GM12878 (cell line): ENCODE data around the gene MYLK3. TPM values are rescaled to one million over a fixed set of nuclear protein-coding genes. Genes with fewer than 3 reads are reported as not detected.

Experiments used
- ATAC-seq: fragments of 200-7000 bp; cut with Tn5 transposase; 3 replicates; pipeline ENCODE4 v1.9.1; 2020; ENCODE audit warnings: mild to moderate bottlenecking, moderate library complexity
- BruUV-seq: library from RNA; stranded (reverse); fragments of 400-500 nt; replicated peaks from 2 replicates; lab custom pipeline; 2021; lab: Mats Ljungman, UMichigan
- CTCF ChIA-PET: fragments of 300-600 bp; sonication (Branson Sonifier 250); formaldehyde crosslinking; extraction: SDS; loops from one replicate; lab custom pipeline; 2021; ENCODE audit warnings: inconsistent platforms; lab: Yijun Ruan, JAX
- POLR2A ChIA-PET: fragments of 350-600 bp; formaldehyde crosslinking; extraction: SDS; loops from one replicate; lab custom pipeline; 2021; ENCODE audit warnings: inconsistent platforms; lab: Charles Lee
- RAD21 ChIA-PET: fragments of 300-600 bp; sonication (Branson Sonifier 250); formaldehyde crosslinking; loops from one replicate; lab custom pipeline; 2023; ENCODE audit warnings: antibody characterized with exemption; ENCODE audit not compliant: unreplicated experiment; lab: Charles Lee
- SMC1A ChIA-PET: fragments of 300-600 bp; sonication (Branson Sonifier 250); formaldehyde crosslinking; loops from one replicate; lab custom pipeline; 2023; ENCODE audit not compliant: unreplicated experiment, uncharacterized antibody; lab: Charles Lee
- DNase-seq: peaks from one replicate; pipeline ENCODE4 v3.0.0-alpha.2; 2011; ENCODE audit warnings: low read depth, low spot score
- FAIRE-seq: peaks from 3 replicates; lab custom pipeline; 2011; peaks lifted over from hg19 to GRCh38; lab: Jason Lieb, UNC
- H2AFZ ChIP-seq: 2 replicates; pipeline ENCODE4 v1.6.0; 2011; ENCODE audit warnings: low read depth, low read length, control low read depth; ENCODE audit not compliant: control insufficient read depth
- H3K27ac ChIP-seq: 2 replicates; pipeline ENCODE4 v1.5.1; 2011; ENCODE audit warnings: control low read depth; ENCODE audit not compliant: control insufficient read depth, insufficient read depth
- H3K27me3 ChIP-seq, 2 experiments: replicated peaks in 1 of 2; 2 replicates each; pipeline versions ENCODE4 v1.6.0 to v1.6.1; 2011; ENCODE audit warnings: low read length in 1 of 2; ENCODE audit not compliant: control insufficient read depth in 2 of 2, insufficient read depth in 2 of 2
- H3K36me3 ChIP-seq, 2 experiments: 2 replicates each; pipeline ENCODE4 v1.5.1; 2011; ENCODE audit warnings: low read length in 1 of 2; ENCODE audit not compliant: control insufficient read depth in 2 of 2, insufficient read depth in 2 of 2
- H3K4me1 ChIP-seq: 2 replicates; pipeline ENCODE4 v1.6.1; 2011; ENCODE audit warnings: mild to moderate bottlenecking, low read length, moderate library complexity, mixed read lengths; ENCODE audit not compliant: control insufficient read depth, insufficient read depth
- H3K4me2 ChIP-seq: 2 replicates; pipeline ENCODE4 v1.6.0; 2011; ENCODE audit warnings: control low read depth; ENCODE audit not compliant: control insufficient read depth, insufficient read depth
- H3K4me3 ChIP-seq: fragments of 200-600 bp; sonication (generic); 2 replicates; pipeline ENCODE4 v1.5.1; 2016
- H3K79me2 ChIP-seq: 2 replicates; pipeline ENCODE4 v1.6.0; 2011; ENCODE audit warnings: low read length; ENCODE audit not compliant: control insufficient read depth, insufficient read depth
- H3K9ac ChIP-seq: 2 replicates; pipeline ENCODE4 v1.8.0; 2011; ENCODE audit warnings: low read length, control low read depth, mixed read lengths; ENCODE audit not compliant: control insufficient read depth, insufficient read depth
- H3K9me3 ChIP-seq: replicated peaks from 3 replicates; pipeline ENCODE4 v1.5.1; 2011; ENCODE audit warnings: mild to moderate bottlenecking, low read length; ENCODE audit not compliant: control insufficient read depth, insufficient read depth
- H4K20me1 ChIP-seq: 2 replicates; pipeline ENCODE4 v1.6.0; 2011; ENCODE audit not compliant: control insufficient read depth, insufficient read depth
- CBX5 ChIP-seq: sonication (generic); IDR thresholded peaks from 2 replicates; pipeline ENCODE4 v1.6.1; 2016; ENCODE audit warnings: low read depth, moderate library complexity, mild to moderate bottlenecking, inconsistent platforms
- USF1 ChIP-seq: IDR thresholded peaks from 2 replicates; pipeline ENCODE4 v1.6.1; 2011; ENCODE audit warnings: borderline replicate concordance, low read depth, mild to moderate bottlenecking, moderate library complexity, mixed read lengths, low read length; ENCODE audit not compliant: insufficient read depth; ENCODE audit errors: extremely low read length
- ZNF217 ChIP-seq: fragments of 450-650 bp; IDR thresholded peaks from 2 replicates; pipeline ENCODE4 v1.6.1; 2017; ENCODE audit warnings: antibody characterized with exemption, mild to moderate bottlenecking
- WGBS: methylation state at CpG from one replicate; pipeline ENCODE4 v1.1.6; 2016; ENCODE audit warnings: low lambda C conversion rate; ENCODE audit not compliant: insufficient replicate concordance, insufficient coverage; ENCODE audit errors: missing lambda C conversion rate; 5-methylcytosine and 5-hydroxymethylcytosine counted together
- in situ Hi-C: fragments of 300-500 bp; cut with MboI; formaldehyde crosslinking; loops from 9 replicates; pipeline ENCODE4 v1.14.3; 2018; ENCODE audit warnings: mixed read lengths
- intact Hi-C: fragments of 100-400 bp; cut with micrococcal nuclease; formaldehyde crosslinking; loops from one replicate; pipeline ENCODE4 v1.14.2; 2022; ENCODE audit not compliant: unreplicated experiment
- polyA plus RNA-seq, 11 experiments: library from polyadenylated mRNA; depleted of rRNA in 4 of 11; unstranded in 6 of 11; stranded (reverse) in 5 of 11; fragments of >200 nt; fragmentation: Nextera tagmentation in 4 of 11; fragmentation: Illumina TruSeq in 1 of 11; extraction: Ambion mirVana in 4 of 11; extraction: Trizol in 1 of 11; gene quantifications; 1 replicate in 1 of 11; 2 replicates in 10 of 11; pipeline versions ENCODE4 v1.2.1 to v1.2.3, GENCODE V29; 2011 to 2016; ENCODE audit warnings: inconsistent platforms in 2 of 11, missing spikeins in 2 of 11, low read depth in 1 of 11
- total RNA-seq, 4 experiments: library from RNA; depleted of rRNA in 3 of 4; stranded (reverse); fragments of >200 nt in 3 of 4; fragmentation: Illumina TruSeq in 1 of 4; extraction: Trizol in 1 of 4; gene quantifications; 2 replicates each; pipeline versions ENCODE4 v1.2.1 to v1.2.3, GENCODE V29; 2013 to 2021

Gene MYLK3
- total and polyA plus RNA-seq, 10 of the 15 experiments (the other 5 are each of a cell fraction or from before 2014, with no cell fraction given), result 0.02 to 0.46 (median 0.17) TPM

- TF ChIP-seq USF1, result no peak
These were observed 49.4 kb upstream of the MYLK3 start (continued) for GRCh38 chr16:46797501-46797900.

- Histone ChIP-seq H3K79me2 (peaks cover 1% of the 10 kb centered on the region), H3K36me3 (peaks cover 0 to 7% of the 10 kb centered on the region in 2 experiments; a peak in 2 of 4 replicates), H3K27me3 (no peaks in the 10 kb centered on the region), H3K4me2 (no peak overlapping the region), H3K27ac (no peak overlapping the region), H3K4me1 (no peaks in the 10 kb centered on the region; the same call in 1 of the 2 replicates), H3K9ac (no peak overlapping the region), H2AFZ (no peak overlapping the region), H4K20me1 (no peaks in the 10 kb centered on the region), H3K9me3 (peaks cover 6% of the 10 kb centered on the region; the same call in 2 of the 3 replicates), H3K4me3 (no peak overlapping the region)
- ATAC-seq, result no peak
- TF ChIP-seq CBX5, result peak; percentile 84; the same call in 1 of the 2 replicates
- TF ChIP-seq ZNF217, result no peak
- ChIA-PET RAD21 (no interaction called here), POLR2A (no interaction called here), SMC1A (interaction anchor here (5.9 kb wide), 1 partner anchor 122 kb away, joined by 70 read pairs; no protein-coding TSS in a partner anchor), CTCF (interaction anchor here (6.3 kb wide), 1 partner anchor 121 kb away, joined by 112 read pairs; no protein-coding TSS in a partner anchor)
- no peak for FAIRE-seq
- no peak for DNase-seq
- in situ Hi-C loops (no loop called here), intact Hi-C loops (no loop called here)
- WGBS, result 94% methylated on average over 1 of the region's 1 CpG
- BruUV-seq, result no TSS peak
These were observed 48.7 kb upstream of the MYLK3 start for GRCh38 chr16:46796764-46797269.
